Right kidney (tissue), 1 donor: ENCODE data around the gene ZNF213.
A peak's percentile ranks its signal among the peaks of the same experiment; 100 is the strongest.
"Not testable (repeated sequence)": the region's sequence is repeated elsewhere in the genome, so short reads cannot be mapped to it uniquely, and the experiment has no call there.

ENCODE experiments used
- DNase-seq: peaks from one replicate; pipeline ENCODE4 v3.0.0-alpha.2; 2016

Gene ZNF213

GRCh38 chr16:3127745-3128144 is 7.1 kb upstream of the ZNF213 start:
- no peak for DNase-seq

- DNase-seq, result peak; percentile 73
These were observed 5.4 kb upstream of the ZNF213 start for GRCh38 chr16:3129137-3130131.

- DNase-seq, result no peak
These were observed 3.0 kb upstream of the ZNF213 start for GRCh38 chr16:3131755-3132377.

GRCh38 chr16:3133844-3134243 is 985 bp upstream of the ZNF213 start:
- DNase-seq, result no peak

GRCh38 chr16:3135126-3135715 is 392 bp downstream of the ZNF213 start:
- DNase-seq, result peak; percentile 86

- no peak for DNase-seq
These were observed 2.4 kb downstream of the ZNF213 start for GRCh38 chr16:3137267-3137666.

- DNase-seq, result no peak
These were observed 3.5 kb downstream of the ZNF213 start for GRCh38 chr16:3138342-3138741.

GRCh38 chr16:3138823-3139426 is 4.1 kb downstream of the ZNF213 start:
- no peak for DNase-seq

- not testable (repeated sequence) for DNase-seq
These were observed 4.7 kb downstream of the ZNF213 start for GRCh38 chr16:3139561-3139960.

- DNase-seq, result no peak
These were observed 6.0 kb downstream of the ZNF213 start for GRCh38 chr16:3140603-3141427.

GRCh38 chr16:3141781-3142311 is 7.0 kb downstream of the ZNF213 start:
- no peak for DNase-seq

- no peak for DNase-seq
These were observed 7.5 kb downstream of the ZNF213 start for GRCh38 chr16:3142327-3142726.

- DNase-seq, result no peak
These were observed 7.9 kb downstream of the ZNF213 start for GRCh38 chr16:3142770-3143169.

GRCh38 chr16:3143189-3143588 is 8.4 kb downstream of the ZNF213 start:
- no peak for DNase-seq

- DNase-seq, result no peak
These were observed 8.9 kb downstream of the ZNF213 start for GRCh38 chr16:3143598-3144320.

- DNase-seq, result no peak
These were observed 9.6 kb downstream of the ZNF213 start for GRCh38 chr16:3144321-3144983.

GRCh38 chr16:3145151-3145550 is 10.3 kb downstream of the ZNF213 start:
- DNase-seq, result no peak

- no peak for DNase-seq
These were observed 10.8 kb downstream of the ZNF213 start for GRCh38 chr16:3145660-3146059.

- no peak for DNase-seq
These were observed 12.4 kb downstream of the ZNF213 start for GRCh38 chr16:3147046-3147756.

GRCh38 chr16:3147757-3148104 is 12.9 kb downstream of the ZNF213 start:
- no peak for DNase-seq
